Spleen (tissue), 11 donors: ENCODE data around the gene WHRN. TPM values are rescaled to one million over a fixed set of nuclear protein-coding genes. Genes with fewer than 3 reads are reported as not detected.

ENCODE experiments used
- DNase-seq: peaks from one replicate; pipeline ENCODE4 v3.0.0-alpha.2; 2020
- H3K27ac ChIP-seq, 8 donors: fragments of 200-600 bp; sonication (generic) in 7 of 8; 1 replicate in 4 of 8; 2 replicates in 4 of 8; pipeline versions ENCODE4 v1.5.0 to v1.8.0; 2016 to 2021; ENCODE audit warnings: inconsistent platforms in 4 of 8, mild to moderate bottlenecking in 4 of 8, moderate library complexity in 1 of 8
- H3K27me3 ChIP-seq, 7 donors: fragments of 200-600 bp; sonication (generic) in 6 of 7; replicated peaks in 1 of 7; 1 replicate in 4 of 7; 2 replicates in 3 of 7; pipeline versions ENCODE4 v1.5.0 to v1.8.0; 2016 to 2021; ENCODE audit warnings: inconsistent platforms in 3 of 7, mild to moderate bottlenecking in 1 of 7
- H3K36me3 ChIP-seq, 6 donors: fragments of 200-600 bp; sonication (generic) in 5 of 6; 1 replicate in 4 of 6; 2 replicates in 2 of 6; pipeline versions ENCODE4 v1.5.0 to v1.8.0; 2016 to 2021; ENCODE audit warnings: inconsistent platforms in 2 of 6
- H3K4me1 ChIP-seq, 6 donors: fragments of 200-600 bp; sonication (generic) in 5 of 6; 1 replicate in 3 of 6; 2 replicates in 3 of 6; pipeline versions ENCODE4 v1.5.0 to v1.8.0; 2016 to 2021; ENCODE audit warnings: inconsistent platforms in 3 of 6
- H3K4me3 ChIP-seq, 8 donors: fragments of 200-600 bp; sonication (generic) in 7 of 8; 1 replicate in 4 of 8; 2 replicates in 4 of 8; pipeline versions ENCODE4 v1.5.0 to v1.8.0; 2016 to 2021; ENCODE audit warnings: inconsistent platforms in 4 of 8, mild to moderate bottlenecking in 4 of 8, moderate library complexity in 2 of 8
- H3K9me3 ChIP-seq, 8 donors: fragments of 200-600 bp; sonication (generic) in 7 of 8; 1 replicate in 4 of 8; 2 replicates in 4 of 8; pipeline versions ENCODE4 v1.5.0 to v1.8.0; 2016 to 2021; ENCODE audit warnings: inconsistent platforms in 4 of 8
- POLR2A ChIP-seq, 3 donors: fragments of 450-650 bp; IDR thresholded peaks; one replicate each; pipeline ENCODE4 v1.5.1; 2017; ENCODE audit warnings: antibody characterized with exemption in 3 of 3, mild to moderate bottlenecking in 1 of 3
- POLR2AphosphoS5 ChIP-seq, 3 donors: sonication (generic); formaldehyde crosslinking; IDR thresholded peaks; one replicate each; pipeline ENCODE4 v1.5.1; 2017; ENCODE audit warnings: antibody characterized with exemption in 3 of 3
- WGBS, 5 donors: extraction: QIAGEN DNeasy Blood & Tissue Kit in 3 of 5; methylation state at CpG; one replicate each; pipeline versions ENCODE4 v1.1.5 to v1.1.7; 2013 to 2018; 5-methylcytosine and 5-hydroxymethylcytosine counted together
- intact Hi-C: fragments of 100-400 bp; cut with DNase I; formaldehyde crosslinking; loops from one replicate; pipeline ENCODE4 v1.15.0; 2023; ENCODE audit warnings: low total_unique reads
- polyA plus RNA-seq, 3 donors: library from polyadenylated mRNA; stranded (reverse); fragments of 200-250 nt; gene quantifications; one replicate each; pipeline ENCODE4 v1.2.1, GENCODE V29; 2013
- total RNA-seq, 7 donors: library from RNA; depleted of rRNA in 3 of 7; stranded (reverse); fragments of >200 nt in 3 of 7; fragmentation: NEBNext Ultra II Directional in 4 of 7; extraction: Animal tissue kit (Norgen Biotek cat#: 25700) in 4 of 7; gene quantifications; one replicate each; pipeline versions ENCODE4 v1.1.0 to v1.2.1, GENCODE V29; 2016 to 2021
- TF ChIP-seq, protein P1 (sequence below), 11 experiments: fragments of 200-600 bp in 7 of 11; fragments of 450-650 bp in 4 of 11; sonication (generic) in 4 of 11; IDR thresholded peaks in 8 of 11; conservative IDR thresholded peaks in 3 of 11; 1 replicate in 7 of 11; 2 replicates in 4 of 11; pipeline versions ENCODE4 v1.4.0 to v1.8.0; 2016 to 2021; ENCODE audit warnings: antibody characterized with exemption in 11 of 11, inconsistent platforms in 4 of 11, mild to moderate bottlenecking in 1 of 11
- donor health status: healthy with polysubstance abuse.
- donor health status: DM: no; HTN: no; CAD: no; lungs with moderate emphysema.
- donor health status: DM: no; HTN: no; CAD: no.
- donor health status: Bipolar disorder and iron deficiency.
- donor health status: healthy.
- donor health status: DM: no; HTN: no; CAD: no.
- donor health status: DM: yes; HTN: yes; CAD: no.

The WHRN gene
- total and polyA plus RNA-seq, 10 donors = 3.7 to 51.6 (median 26.8) TPM

GRCh38 chr9:114470121-114470520, 35.2 kb downstream of the WHRN start:
- no peak overlapping the region for H3K27ac ChIP-seq
- no peaks in the 10 kb centered on the region for H3K27me3 ChIP-seq
- no peak overlapping the region for H3K4me3 ChIP-seq
- 87 to 97% (median 95%) methylated on average over 6 of the region's 6 CpGs for WGBS, 5 donors
- H3K36me3 ChIP-seq = peaks cover 0 to 15% (median 0%) of the 10 kb centered on the region in 6 donors
- peaks cover 0 to 9% (median 3%) of the 10 kb centered on the region in 6 donors for H3K4me1 ChIP-seq
- no peak for TF ChIP-seq POLR2A (IDR thresholded peaks at IDR 0.05)
- no peak for TF ChIP-seq POLR2AphosphoS5 (IDR thresholded peaks at IDR 0.05)
- TF ChIP-seq, protein P1, sequence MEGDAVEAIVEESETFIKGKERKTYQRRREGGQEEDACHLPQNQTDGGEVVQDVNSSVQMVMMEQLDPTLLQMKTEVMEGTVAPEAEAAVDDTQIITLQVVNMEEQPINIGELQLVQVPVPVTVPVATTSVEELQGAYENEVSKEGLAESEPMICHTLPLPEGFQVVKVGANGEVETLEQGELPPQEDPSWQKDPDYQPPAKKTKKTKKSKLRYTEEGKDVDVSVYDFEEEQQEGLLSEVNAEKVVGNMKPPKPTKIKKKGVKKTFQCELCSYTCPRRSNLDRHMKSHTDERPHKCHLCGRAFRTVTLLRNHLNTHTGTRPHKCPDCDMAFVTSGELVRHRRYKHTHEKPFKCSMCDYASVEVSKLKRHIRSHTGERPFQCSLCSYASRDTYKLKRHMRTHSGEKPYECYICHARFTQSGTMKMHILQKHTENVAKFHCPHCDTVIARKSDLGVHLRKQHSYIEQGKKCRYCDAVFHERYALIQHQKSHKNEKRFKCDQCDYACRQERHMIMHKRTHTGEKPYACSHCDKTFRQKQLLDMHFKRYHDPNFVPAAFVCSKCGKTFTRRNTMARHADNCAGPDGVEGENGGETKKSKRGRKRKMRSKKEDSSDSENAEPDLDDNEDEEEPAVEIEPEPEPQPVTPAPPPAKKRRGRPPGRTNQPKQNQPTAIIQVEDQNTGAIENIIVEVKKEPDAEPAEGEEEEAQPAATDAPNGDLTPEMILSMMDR (IDR thresholded peaks at IDR 0.05 in 8 of 11, conservative IDR thresholded peaks at IDR 0.05 in 3 of 11) = no peak
- intact Hi-C loops = no loop called here
- H3K9me3 ChIP-seq = peaks cover 0 to 5% (median 0%) of the 10 kb centered on the region in 8 donors
- DNase-seq = no peak

DNA sequence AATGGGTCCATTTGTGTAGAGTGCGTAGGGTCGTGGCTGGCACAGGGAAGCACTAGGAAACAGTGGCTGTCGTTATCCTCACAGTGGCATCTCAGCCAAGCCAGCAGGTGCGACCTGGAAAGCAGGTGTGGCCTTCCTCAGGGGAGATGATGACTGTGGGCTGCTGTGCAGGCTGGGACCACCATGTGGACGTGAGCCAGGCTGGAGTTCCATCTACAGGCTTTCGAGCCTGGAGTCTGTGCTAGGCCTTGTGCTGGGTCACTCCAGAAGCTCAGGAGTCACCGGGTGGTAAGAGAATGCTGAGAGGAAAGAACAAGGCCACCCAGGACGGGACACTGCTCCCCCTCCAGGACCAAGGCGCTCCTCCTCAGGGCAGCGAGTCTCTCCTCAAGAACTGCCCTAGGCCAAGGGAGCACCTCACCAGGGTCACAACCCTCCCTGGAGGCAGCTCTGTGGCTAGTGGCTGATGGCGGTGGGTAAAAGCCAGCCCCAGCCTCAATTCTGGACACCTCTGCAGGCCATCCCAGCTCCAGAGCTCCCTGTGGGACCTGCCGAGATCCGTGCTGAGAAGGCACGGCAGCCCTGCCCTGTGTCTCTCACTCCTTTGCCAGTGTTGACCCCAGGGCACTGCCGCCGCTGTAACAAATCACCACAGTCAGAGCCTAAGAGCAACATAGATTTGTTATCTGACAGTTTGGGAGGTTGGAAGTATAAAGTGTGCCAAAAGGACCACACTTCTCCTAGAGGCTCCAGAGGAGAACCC, 36.0 kb downstream of the WHRN start:
- DNase-seq = no peak

DNA sequence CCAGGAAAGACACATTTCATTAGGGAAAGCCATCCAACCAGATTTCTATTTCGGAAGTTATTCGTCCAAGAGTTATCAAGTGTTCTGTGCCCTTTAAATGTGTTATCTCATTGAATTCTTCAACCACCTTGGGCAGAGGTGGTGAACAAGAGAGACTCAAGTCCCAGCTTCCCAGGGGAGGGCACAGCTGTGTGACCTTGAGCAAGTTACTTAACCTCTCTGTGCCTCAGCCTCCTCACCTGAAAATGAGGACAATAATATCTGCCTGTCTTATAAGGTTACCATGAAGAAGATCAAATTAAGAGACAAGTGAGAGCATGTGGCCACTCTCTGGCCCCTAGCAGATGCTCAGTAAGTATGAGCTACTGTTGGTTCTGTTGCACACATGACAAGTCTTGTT, 37.4 kb downstream of the WHRN start:
- TF ChIP-seq, protein P1 (IDR thresholded peaks at IDR 0.05 in 8 of 11, conservative IDR thresholded peaks at IDR 0.05 in 3 of 11) = no peak
- TF ChIP-seq POLR2A (IDR thresholded peaks at IDR 0.05) (no peak), POLR2AphosphoS5 (IDR thresholded peaks at IDR 0.05) (no peak)
- Histone ChIP-seq H3K36me3 (peaks cover 0 to 19% (median 0%) of the 10 kb centered on the region in 6 donors), H3K4me1 (peaks cover 0 to 6% (median 0%) of the 10 kb centered on the region in 6 donors), H3K9me3 (peaks cover 0 to 9% (median 0%) of the 10 kb centered on the region in 8 donors), H3K27me3 (no peaks in the 10 kb centered on the region), H3K27ac (no peak overlapping the region), H3K4me3 (no peak overlapping the region)
- intact Hi-C loops = no loop called here
- DNase-seq = no peak
- 92 to 100% (median 96%) methylated on average over 2 of the region's 2 CpGs for WGBS, 5 donors

More for the DNA sequence above, 36.0 kb downstream of the WHRN start:
- intact Hi-C loops = no loop called here
- WGBS, 5 donors = 88 to 95% (median 92%) methylated on average over 12 to 16 of the region's 16 CpGs
- Histone ChIP-seq H3K4me1 (peaks cover 0 to 6% (median 0%) of the 10 kb centered on the region in 6 donors), H3K36me3 (peaks cover 0 to 19% (median 0%) of the 10 kb centered on the region in 6 donors), H3K27ac (no peak overlapping the region), H3K9me3 (peaks cover 0 to 7% (median 0%) of the 10 kb centered on the region in 8 donors), H3K4me3 (no peak overlapping the region), H3K27me3 (no peaks in the 10 kb centered on the region)
- no peak for TF ChIP-seq POLR2AphosphoS5 (IDR thresholded peaks at IDR 0.05)
- TF ChIP-seq, protein P1 (IDR thresholded peaks at IDR 0.05 in 8 of 11, conservative IDR thresholded peaks at IDR 0.05 in 3 of 11) = no peak
- TF ChIP-seq POLR2A (IDR thresholded peaks at IDR 0.05) = no peak

DNA sequence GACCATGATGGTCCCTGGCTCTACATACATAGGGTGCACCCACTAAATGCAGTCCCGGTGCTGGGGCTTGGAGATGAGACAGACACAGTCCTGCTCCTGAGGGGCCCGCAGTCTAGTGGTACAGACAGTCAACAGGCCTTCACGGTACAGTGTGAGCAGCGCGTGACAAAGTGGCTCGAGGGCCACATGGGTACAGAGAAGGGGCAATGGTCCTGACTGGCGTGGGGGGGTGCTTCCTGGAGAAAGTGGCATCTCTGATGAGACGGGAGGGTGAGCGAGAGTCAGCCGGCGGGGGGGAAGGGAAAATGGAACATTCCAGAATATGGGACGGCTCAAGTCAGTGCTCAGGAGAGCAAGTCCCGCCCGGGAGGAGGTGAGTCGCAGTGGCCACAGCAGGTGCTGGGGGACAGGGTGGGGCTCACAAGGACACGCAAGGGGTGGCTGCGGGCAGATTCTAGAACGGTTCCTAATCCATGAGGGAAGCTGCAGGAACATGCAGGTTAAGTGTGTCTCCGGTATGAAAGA, 38.0 kb downstream of the WHRN start:
- Histone ChIP-seq H3K36me3 (peaks cover 0 to 19% (median 0%) of the 10 kb centered on the region in 6 donors), H3K27ac (no peak overlapping the region), H3K4me3 (no peak overlapping the region), H3K4me1 (peaks cover 0 to 6% (median 0%) of the 10 kb centered on the region in 6 donors), H3K9me3 (peaks cover 0 to 9% (median 0%) of the 10 kb centered on the region in 8 donors), H3K27me3 (no peaks in the 10 kb centered on the region)
- TF ChIP-seq POLR2AphosphoS5 (IDR thresholded peaks at IDR 0.05) = no peak
- TF ChIP-seq POLR2A (IDR thresholded peaks at IDR 0.05) = no peak
- TF ChIP-seq, protein P1 (IDR thresholded peaks at IDR 0.05 in 8 of 11, conservative IDR thresholded peaks at IDR 0.05 in 3 of 11) = no peak
- intact Hi-C loops = no loop called here
- WGBS, 5 donors = 86 to 94% (median 92%) methylated on average over 18 to 19 of the region's 19 CpGs
- DNase-seq = no peak
